Glutamatergic neuron (in vitro differentiated cells): ENCODE measurements around the gene DNAJB2. TPM values are rescaled to one million over a fixed set of nuclear protein-coding genes. Genes with fewer than 3 reads are reported as not detected.

Experiments
- DNase-seq: peaks from one replicate; pipeline ENCODE4 v3.0.0; 2022
- H3K27ac Mint-ChIP-seq: one replicate; pipeline ENCODE4 v1.8.0; 2020; ENCODE audit warnings: mild to moderate bottlenecking, mixed read lengths, inconsistent platforms; ENCODE audit not compliant: unreplicated experiment
- H3K27me3 Mint-ChIP-seq: one replicate; pipeline ENCODE4 v1.8.0; 2020; ENCODE audit warnings: mild to moderate bottlenecking, moderate library complexity, mixed read lengths, inconsistent platforms; ENCODE audit not compliant: unreplicated experiment
- H3K36me3 Mint-ChIP-seq: one replicate; pipeline ENCODE4 v1.8.0; 2020; ENCODE audit warnings: mild to moderate bottlenecking, mixed read lengths, inconsistent platforms; ENCODE audit not compliant: unreplicated experiment
- H3K4me1 Mint-ChIP-seq: one replicate; pipeline ENCODE4 v1.8.0; 2020; ENCODE audit warnings: mild to moderate bottlenecking, low read depth, mixed read lengths, inconsistent platforms; ENCODE audit not compliant: unreplicated experiment
- H3K4me3 Mint-ChIP-seq: one replicate; pipeline ENCODE4 v1.8.0; 2020; ENCODE audit warnings: mild to moderate bottlenecking, mixed read lengths, inconsistent platforms; ENCODE audit not compliant: unreplicated experiment
- H3K9me3 Mint-ChIP-seq: one replicate; pipeline ENCODE4 v1.8.0; 2020; ENCODE audit warnings: mild to moderate bottlenecking, moderate library complexity, mixed read lengths, inconsistent platforms; ENCODE audit not compliant: unreplicated experiment
- CTCF ChIP-seq: fragments of 200-600 bp; sonication (generic); IDR thresholded peaks from one replicate; pipeline ENCODE4 v1.5.0; 2021; ENCODE audit not compliant: partially characterized antibody, unreplicated experiment
- total RNA-seq: library from RNA; stranded (reverse); fragmentation: NEBNext Ultra II Directional; extraction: Animal tissue kit (Norgen Biotek cat#: 25700); gene quantifications from one replicate; pipeline ENCODE4 v1.2.1, GENCODE V29; 2021; ENCODE audit not compliant: unreplicated experiment

Gene DNAJB2
- total RNA-seq, 1 donor from 2014 or later, result 124 TPM

GRCh38 chr2:219323434-219323833 is 44.3 kb downstream of the DNAJB2 start:
- H3K27me3 Mint-ChIP-seq, result peaks cover 7% of the 10 kb centered on the region
- no peak overlapping the region for H3K27ac Mint-ChIP-seq
- no peak overlapping the region for H3K4me3 Mint-ChIP-seq
- H3K4me1 Mint-ChIP-seq, result no peaks in the 10 kb centered on the region
- no peaks in the 10 kb centered on the region for H3K36me3 Mint-ChIP-seq
- DNase-seq, result no peak
- TF ChIP-seq CTCF, result no peak
- H3K9me3 Mint-ChIP-seq, result peaks cover 2% of the 10 kb centered on the region

- DNase-seq, result no peak
- H3K27me3 Mint-ChIP-seq, result peaks cover 10% of the 10 kb centered on the region
- H3K4me3 Mint-ChIP-seq, result no peak overlapping the region
- no peak for TF ChIP-seq CTCF
- H3K4me1 Mint-ChIP-seq, result no peaks in the 10 kb centered on the region
- H3K36me3 Mint-ChIP-seq, result no peaks in the 10 kb centered on the region
- no peak overlapping the region for H3K27ac Mint-ChIP-seq
- peaks cover 2% of the 10 kb centered on the region for H3K9me3 Mint-ChIP-seq
Measured at GRCh38 chr2:219325136-219325535, 46.0 kb downstream of the DNAJB2 start.

GRCh38 chr2:219325657-219326315 is 46.6 kb downstream of the DNAJB2 start:
- Mint-ChIP-seq H3K27ac (no peak overlapping the region), H3K9me3 (peaks cover 2% of the 10 kb centered on the region), H3K36me3 (no peaks in the 10 kb centered on the region), H3K4me3 (no peak overlapping the region), H3K27me3 (peaks cover 11% of the 10 kb centered on the region), H3K4me1 (no peaks in the 10 kb centered on the region)
- TF ChIP-seq CTCF, result no peak
- no peak for DNase-seq

GRCh38 chr2:219327719-219328118 is 48.6 kb downstream of the DNAJB2 start:
- no peak overlapping the region for H3K27ac Mint-ChIP-seq
- peaks cover 6% of the 10 kb centered on the region for H3K9me3 Mint-ChIP-seq
- H3K27me3 Mint-ChIP-seq, result peaks cover 21% of the 10 kb centered on the region
- peaks cover 4% of the 10 kb centered on the region for H3K4me1 Mint-ChIP-seq
- no peak for TF ChIP-seq CTCF
- no peak overlapping the region for H3K4me3 Mint-ChIP-seq
- DNase-seq, result no peak
- H3K36me3 Mint-ChIP-seq, result peaks cover 4% of the 10 kb centered on the region

GRCh38 chr2:219331560-219332213 is 52.5 kb downstream of the DNAJB2 start:
- Mint-ChIP-seq H3K4me1 (peaks cover 4% of the 10 kb centered on the region), H3K27ac (no peak overlapping the region), H3K36me3 (peaks cover 14% of the 10 kb centered on the region), H3K9me3 (peaks cover 6% of the 10 kb centered on the region), H3K4me3 (peak overlapping the region; percentile 74), H3K27me3 (peaks cover 18% of the 10 kb centered on the region)
- DNase-seq, result no peak
- TF ChIP-seq CTCF, result no peak
